Measurements from ENCODE around the gene PPP1R12C. TPM values are rescaled to one million over a fixed set of nuclear protein-coding genes. Genes with fewer than 3 reads are reported as not detected.
A peak's percentile ranks its signal among the peaks of the same experiment; 100 is the strongest.

The PPP1R12C gene
- total RNA-seq, 1 experiment from 2014 or later, result 110 TPM

- ChIA-PET CTCF (no interaction called here), POLR2A (ENCODE audit: unreplicated experiment) (interaction anchor here (0.7 kb wide), 1 partner anchor 677 kb away, joined by 3 read pairs; no protein-coding TSS in a partner anchor)
- Histone ChIP-seq H3K9me2 (ENCODE audit: insufficient read depth) (no peaks in the 10 kb centered on the region), H3K27me3 (ENCODE audit: insufficient read depth, low read depth) (no peaks in the 10 kb centered on the region), H4K20me1 (ENCODE audit: insufficient read depth) (peaks cover 9% of the 10 kb centered on the region; the same call in 1 of the 2 replicates), H3K4me3 (no peak overlapping the region), H3K4me2 (no peak overlapping the region), H3K9me3 (ENCODE audit: insufficient read depth, low read depth) (no peaks in the 10 kb centered on the region), H2AFZ (no peak overlapping the region), H3K79me2 (ENCODE audit: low read depth) (peaks cover 10% of the 10 kb centered on the region; the same call in 1 of the 2 replicates), H3F3A (ENCODE audit: insufficient read depth, low read depth) (peaks cover 69% of the 10 kb centered on the region), H3K36me3 (ENCODE audit: low read depth) (peaks cover 10% of the 10 kb centered on the region; the same call in 1 of the 2 replicates), H3K27ac (no peak overlapping the region), H3K4me1 (replicated peaks; ENCODE audit: insufficient read depth) (peaks cover 18% of the 10 kb centered on the region)
- TF ChIP-seq EZH2 (IDR thresholded peaks at IDR 0.05; ENCODE audit: low read depth) (no peak), CTCF (conservative IDR thresholded peaks at IDR 0.05) (no peak)
- BruUV-seq (replicated peaks), result no TSS peak
- no peak for DNase-seq
- intact Hi-C loops (cut with micrococcal nuclease; ENCODE audit: unreplicated experiment), result no loop called here
These were observed 37.9 kb downstream of the PPP1R12C start for GRCh38 chr19:55079400-55080038.

- Histone ChIP-seq H2AFZ (no peak overlapping the region), H3K27ac (no peak overlapping the region), H3F3A (ENCODE audit: insufficient read depth, low read depth) (peaks cover 66% of the 10 kb centered on the region), H3K4me3 (no peak overlapping the region), H3K4me1 (replicated peaks; ENCODE audit: insufficient read depth) (peaks cover 18% of the 10 kb centered on the region), H4K20me1 (ENCODE audit: insufficient read depth) (peaks cover 3% of the 10 kb centered on the region; the same call in 1 of the 2 replicates), H3K79me2 (ENCODE audit: low read depth) (peaks cover 10% of the 10 kb centered on the region; the same call in 1 of the 2 replicates), H3K4me2 (no peak overlapping the region), H3K27me3 (ENCODE audit: insufficient read depth, low read depth) (no peaks in the 10 kb centered on the region), H3K9me2 (ENCODE audit: insufficient read depth) (no peaks in the 10 kb centered on the region), H3K36me3 (ENCODE audit: low read depth) (peaks cover 10% of the 10 kb centered on the region; the same call in 1 of the 2 replicates), H3K9me3 (ENCODE audit: insufficient read depth, low read depth) (no peaks in the 10 kb centered on the region)
- intact Hi-C loops (cut with micrococcal nuclease; ENCODE audit: unreplicated experiment), result no loop called here
- no peak for DNase-seq
- no TSS peak for BruUV-seq (replicated peaks)
- POLR2A ChIA-PET (ENCODE audit: unreplicated experiment), result interaction anchor here (0.7 kb wide), 1 partner anchor 676 kb away, joined by 3 read pairs; no protein-coding TSS in a partner anchor
- TF ChIP-seq CTCF (conservative IDR thresholded peaks at IDR 0.05), result no peak
- TF ChIP-seq EZH2 (IDR thresholded peaks at IDR 0.05; ENCODE audit: low read depth), result no peak
- CTCF ChIA-PET, result no interaction called here
These were observed 38.4 kb downstream of the PPP1R12C start for GRCh38 chr19:55078996-55079395.

- peaks cover 52% of the 10 kb centered on the region for H3F3A ChIP-seq (ENCODE audit: insufficient read depth, low read depth)
- H3K4me1 ChIP-seq (replicated peaks; ENCODE audit: insufficient read depth), result peaks cover 19% of the 10 kb centered on the region
- CTCF ChIA-PET, result no interaction called here
- DNase-seq, result no peak
- no peaks in the 10 kb centered on the region for H4K20me1 ChIP-seq (ENCODE audit: insufficient read depth)
- no peak overlapping the region for H2AFZ ChIP-seq
- POLR2A ChIA-PET (ENCODE audit: unreplicated experiment), result interaction anchor here (0.7 kb wide), 1 partner anchor 124 kb away, joined by 12 read pairs; no protein-coding TSS in a partner anchor
- no peaks in the 10 kb centered on the region for H3K9me3 ChIP-seq (ENCODE audit: insufficient read depth, low read depth)
- peak overlapping the region; percentile 82 for H3K4me2 ChIP-seq
- no TSS peak for BruUV-seq (replicated peaks)
- TF ChIP-seq EZH2 (IDR thresholded peaks at IDR 0.05; ENCODE audit: low read depth), result no peak
- no peak for TF ChIP-seq CTCF (conservative IDR thresholded peaks at IDR 0.05)
- peak overlapping the region; percentile 60; the same call in 1 of the 2 replicates for H3K4me3 ChIP-seq
- H3K36me3 ChIP-seq (ENCODE audit: low read depth), result peaks cover 5% of the 10 kb centered on the region; the same call in 1 of the 2 replicates
- peaks cover 10% of the 10 kb centered on the region; the same call in 1 of the 2 replicates for H3K79me2 ChIP-seq (ENCODE audit: low read depth)
- no peaks in the 10 kb centered on the region for H3K27me3 ChIP-seq (ENCODE audit: insufficient read depth, low read depth)
- intact Hi-C loops (cut with micrococcal nuclease; ENCODE audit: unreplicated experiment), result no loop called here
- peak overlapping the region; percentile 79; the same call in 1 of the 2 replicates for H3K27ac ChIP-seq
- no peaks in the 10 kb centered on the region for H3K9me2 ChIP-seq (ENCODE audit: insufficient read depth)
These were observed 40.3 kb downstream of the PPP1R12C start for GRCh38 chr19:55077106-55077505.

Data from PC-9 (cell line).